ENCODE measurements around the gene LRRC8D. TPM values are rescaled to one million over a fixed set of nuclear protein-coding genes. Genes with fewer than 3 reads are reported as not detected.

The LRRC8D gene
- total and polyA plus RNA-seq, 9 donors = 5.0 to 14.1 (median 8.8) TPM

GRCh38 chr1:89837036-89837481, 16.2 kb downstream of the LRRC8D start:
- Histone ChIP-seq H3K4me1 (ENCODE audit: insufficient read depth) (no peaks in the 10 kb centered on the region), H3K36me3 (no peaks in the 10 kb centered on the region), H3K9me3 (no peaks in the 10 kb centered on the region), H3K27me3 (no peaks in the 10 kb centered on the region), H3K4me3 (no peak overlapping the region), H3K27ac (no peak overlapping the region)
- TF ChIP-seq, protein P1, sequence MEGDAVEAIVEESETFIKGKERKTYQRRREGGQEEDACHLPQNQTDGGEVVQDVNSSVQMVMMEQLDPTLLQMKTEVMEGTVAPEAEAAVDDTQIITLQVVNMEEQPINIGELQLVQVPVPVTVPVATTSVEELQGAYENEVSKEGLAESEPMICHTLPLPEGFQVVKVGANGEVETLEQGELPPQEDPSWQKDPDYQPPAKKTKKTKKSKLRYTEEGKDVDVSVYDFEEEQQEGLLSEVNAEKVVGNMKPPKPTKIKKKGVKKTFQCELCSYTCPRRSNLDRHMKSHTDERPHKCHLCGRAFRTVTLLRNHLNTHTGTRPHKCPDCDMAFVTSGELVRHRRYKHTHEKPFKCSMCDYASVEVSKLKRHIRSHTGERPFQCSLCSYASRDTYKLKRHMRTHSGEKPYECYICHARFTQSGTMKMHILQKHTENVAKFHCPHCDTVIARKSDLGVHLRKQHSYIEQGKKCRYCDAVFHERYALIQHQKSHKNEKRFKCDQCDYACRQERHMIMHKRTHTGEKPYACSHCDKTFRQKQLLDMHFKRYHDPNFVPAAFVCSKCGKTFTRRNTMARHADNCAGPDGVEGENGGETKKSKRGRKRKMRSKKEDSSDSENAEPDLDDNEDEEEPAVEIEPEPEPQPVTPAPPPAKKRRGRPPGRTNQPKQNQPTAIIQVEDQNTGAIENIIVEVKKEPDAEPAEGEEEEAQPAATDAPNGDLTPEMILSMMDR (IDR thresholded peaks at IDR 0.05) = no peak
- TF ChIP-seq EP300 (IDR thresholded peaks at IDR 0.05) (no peak), POLR2A (IDR thresholded peaks at IDR 0.05) (no peak)
- no peak for DNase-seq
- intact Hi-C loops (cut with DNase I) = no loop called here

DNA sequence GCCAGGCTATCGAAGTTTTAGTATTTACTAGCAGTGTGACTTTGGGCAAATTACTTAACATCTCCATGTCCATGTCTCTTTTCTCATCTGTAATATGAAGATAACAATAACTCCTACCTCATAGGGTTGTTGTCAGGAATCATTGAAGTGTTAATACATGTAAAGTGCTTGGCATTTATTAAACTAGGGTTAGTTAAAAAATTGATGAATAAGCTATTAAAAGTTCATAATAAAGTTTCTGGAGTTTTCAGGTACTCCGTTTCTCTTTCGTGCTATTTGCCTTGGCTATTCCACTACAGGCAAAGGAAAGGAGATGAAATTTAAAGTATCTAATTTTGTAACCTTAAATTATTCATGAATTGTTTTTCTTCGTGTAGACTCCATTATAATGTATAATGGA, 16.7 kb downstream of the LRRC8D start:
- Histone ChIP-seq H3K4me3 (no peak overlapping the region), H3K27ac (no peak overlapping the region), H3K9me3 (no peaks in the 10 kb centered on the region), H3K27me3 (no peaks in the 10 kb centered on the region), H3K36me3 (no peaks in the 10 kb centered on the region), H3K4me1 (ENCODE audit: insufficient read depth) (no peaks in the 10 kb centered on the region)
- 92 to 94% (median 93%) methylated on average over 4 of the region's 4 CpGs for WGBS, 3 donors
- TF ChIP-seq POLR2A (IDR thresholded peaks at IDR 0.05) (no peak), EP300 (IDR thresholded peaks at IDR 0.05) (no peak)
- TF ChIP-seq, protein P1 (IDR thresholded peaks at IDR 0.05) = no peak
- DNase-seq = no peak
- intact Hi-C loops (cut with DNase I) = no loop called here

DNA sequence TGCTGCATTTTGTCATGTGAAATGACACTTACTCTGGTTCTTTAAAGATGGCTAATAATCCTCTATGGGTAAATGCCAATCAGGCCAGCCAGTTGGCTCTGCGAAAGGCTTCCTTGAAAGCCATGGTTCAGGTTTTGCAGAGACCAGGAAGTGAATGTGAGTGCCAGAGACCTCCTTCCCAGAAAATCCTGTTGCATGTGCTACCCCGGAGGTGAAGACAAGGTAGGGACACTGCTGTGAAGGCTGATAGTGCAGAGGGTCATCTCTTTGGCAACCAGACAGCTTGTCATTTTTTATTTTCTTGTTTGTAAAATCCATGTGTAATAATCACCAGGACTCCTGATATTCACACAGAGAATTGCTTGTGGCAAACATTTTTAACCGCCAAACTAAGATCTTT, 18.7 kb downstream of the LRRC8D start:
- peaks cover 3% of the 10 kb centered on the region for H3K4me1 ChIP-seq (ENCODE audit: insufficient read depth)
- no peak for TF ChIP-seq POLR2A (IDR thresholded peaks at IDR 0.05)
- no peak for TF ChIP-seq EP300 (IDR thresholded peaks at IDR 0.05)
- TF ChIP-seq, protein P1 (IDR thresholded peaks at IDR 0.05) = no peak
- intact Hi-C loops (cut with DNase I) = no loop called here
- H3K4me3 ChIP-seq = no peak overlapping the region
- DNase-seq = no peak
- no peaks in the 10 kb centered on the region for H3K9me3 ChIP-seq
- H3K27ac ChIP-seq = no peak overlapping the region
- H3K36me3 ChIP-seq = no peaks in the 10 kb centered on the region
- WGBS, 3 donors = 88 to 97% (median 89%) methylated on average over 3 of the region's 3 CpGs
- no peaks in the 10 kb centered on the region for H3K27me3 ChIP-seq

- 96 to 97% (median 97%) methylated on average over 2 of the region's 2 CpGs for WGBS, 3 donors
- no peaks in the 10 kb centered on the region for H3K27me3 ChIP-seq
- no peaks in the 10 kb centered on the region for H3K36me3 ChIP-seq
- no peaks in the 10 kb centered on the region for H3K9me3 ChIP-seq
- TF ChIP-seq, protein P1 (IDR thresholded peaks at IDR 0.05) = no peak
- no peak for TF ChIP-seq POLR2A (IDR thresholded peaks at IDR 0.05)
- no peak for TF ChIP-seq EP300 (IDR thresholded peaks at IDR 0.05)
- peaks cover 3% of the 10 kb centered on the region for H3K4me1 ChIP-seq (ENCODE audit: insufficient read depth)
- intact Hi-C loops (cut with DNase I) = no loop called here
- no peak overlapping the region for H3K27ac ChIP-seq
- DNase-seq = no peak
- no peak overlapping the region for H3K4me3 ChIP-seq
Measured at GRCh38 chr1:89841507-89841906, 20.7 kb downstream of the LRRC8D start.

All from ovary (tissue), 9 donors.